Raji (cell line): Measurements from ENCODE around the gene FAM20C.

Experiments
- POLR2A ChIP-seq: IDR thresholded peaks from 2 replicates; pipeline ENCODE4 v1.6.1; 2011; ENCODE audit warnings: low read depth, low read length, control low read depth; ENCODE audit not compliant: insufficient read depth

The FAM20C gene

DNA sequence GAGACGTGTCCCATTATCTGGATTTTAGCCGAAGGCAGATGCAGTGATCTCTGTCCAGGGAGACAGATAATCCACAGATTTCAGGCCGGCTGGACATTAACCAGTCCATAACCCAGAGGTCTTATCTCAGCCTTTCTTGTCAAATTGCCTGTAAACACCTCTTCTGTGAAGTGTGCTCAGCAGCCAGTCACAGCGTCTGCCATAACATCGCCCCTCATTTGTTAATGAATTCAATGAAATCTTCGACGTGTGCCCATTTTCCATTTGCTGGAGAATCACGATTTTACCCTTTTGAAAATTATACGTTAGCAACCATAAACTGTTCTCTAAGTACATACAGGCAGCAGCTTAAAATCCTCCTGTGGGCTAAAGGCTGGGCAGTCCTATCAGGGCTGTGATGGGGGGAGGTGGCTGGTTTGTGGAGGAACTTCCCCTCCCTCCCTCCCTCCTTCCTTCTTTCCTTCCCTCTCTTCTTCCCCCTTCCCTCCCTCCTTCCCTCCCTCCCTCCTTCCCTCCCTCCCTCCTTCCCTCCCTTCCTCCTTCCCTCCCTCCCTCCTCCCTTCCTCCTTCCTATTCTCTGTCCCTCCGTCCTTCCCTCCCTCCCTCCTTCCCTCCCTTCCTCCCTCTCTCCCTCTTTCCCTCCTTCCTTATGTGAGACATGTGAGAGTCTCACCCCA is 26.6 kb upstream of the FAM20C start:
- no peak for TF ChIP-seq POLR2A

DNA sequence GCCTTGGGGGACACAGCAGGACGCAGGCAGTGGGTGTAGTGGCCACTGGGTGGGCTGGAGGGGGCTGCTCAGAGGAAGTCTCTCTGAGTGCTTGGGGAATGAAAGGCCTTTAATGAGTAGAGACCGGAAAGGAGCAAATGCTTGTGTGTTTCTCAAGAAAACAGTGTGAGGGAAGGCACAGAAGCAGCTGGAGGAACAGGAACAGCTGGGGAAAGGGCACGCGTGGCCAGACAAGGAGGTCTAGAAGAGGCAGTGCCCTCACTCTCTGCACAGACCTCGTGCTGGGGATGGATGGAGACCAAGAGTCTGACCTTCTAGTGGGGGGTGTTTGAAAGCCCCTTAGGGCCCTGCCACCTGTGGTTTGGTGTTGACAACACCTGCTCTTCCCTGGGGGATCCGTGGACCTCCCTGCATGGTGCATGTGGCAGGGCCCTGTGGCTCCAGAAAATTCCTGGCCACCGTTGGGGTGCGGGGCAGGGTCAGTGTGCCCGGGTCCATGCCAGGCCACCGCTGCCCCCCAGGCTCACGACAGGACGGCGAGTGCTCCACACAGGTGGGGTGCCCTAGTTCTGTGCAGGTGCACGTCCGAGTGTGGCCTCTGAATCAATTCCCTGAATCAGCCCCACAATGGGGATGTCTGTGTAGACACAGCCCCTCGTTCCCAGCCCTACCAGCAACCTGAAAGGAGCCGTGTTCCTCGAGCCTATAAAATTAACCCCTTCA is 25.9 kb upstream of the FAM20C start:
- TF ChIP-seq POLR2A = no peak

DNA sequence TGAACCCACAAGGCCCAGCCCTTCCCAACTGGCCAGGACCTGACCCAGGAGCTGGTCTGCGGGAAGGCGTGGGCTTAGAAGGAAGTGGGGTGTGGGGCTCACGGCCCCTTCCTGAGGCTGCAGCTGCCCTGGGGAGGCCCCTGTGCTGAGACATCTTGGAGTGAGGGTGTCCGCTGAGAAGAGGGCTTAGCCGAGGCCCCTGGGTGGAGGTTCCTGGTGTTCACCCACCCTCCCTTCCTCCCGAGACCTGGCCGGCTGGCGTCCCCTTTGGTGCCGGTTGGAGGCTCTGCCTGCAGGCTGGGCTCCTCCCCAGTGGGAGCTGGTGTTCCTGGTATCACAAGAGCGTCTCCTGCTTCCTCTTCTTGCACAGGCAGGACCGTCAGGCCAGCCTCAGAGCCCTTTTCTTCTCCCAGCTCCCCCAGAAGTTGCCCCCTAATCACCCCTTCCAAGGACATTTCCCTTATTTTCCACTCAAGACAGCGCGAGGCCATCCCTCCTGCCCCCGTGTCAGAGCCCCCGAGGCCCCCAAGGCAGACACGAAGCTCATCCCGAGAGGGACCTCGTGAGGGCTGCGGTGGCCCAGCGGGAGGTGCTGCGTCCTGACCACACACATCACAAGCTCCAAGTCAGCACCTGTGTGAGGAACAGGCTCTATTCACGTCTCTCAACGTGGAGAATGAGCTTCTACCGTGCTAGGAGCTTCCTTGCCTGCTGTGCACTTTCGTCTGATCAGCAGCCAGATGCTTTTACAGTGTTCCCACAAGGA is 25.1 kb upstream of the FAM20C start:
- no peak for TF ChIP-seq POLR2A

DNA sequence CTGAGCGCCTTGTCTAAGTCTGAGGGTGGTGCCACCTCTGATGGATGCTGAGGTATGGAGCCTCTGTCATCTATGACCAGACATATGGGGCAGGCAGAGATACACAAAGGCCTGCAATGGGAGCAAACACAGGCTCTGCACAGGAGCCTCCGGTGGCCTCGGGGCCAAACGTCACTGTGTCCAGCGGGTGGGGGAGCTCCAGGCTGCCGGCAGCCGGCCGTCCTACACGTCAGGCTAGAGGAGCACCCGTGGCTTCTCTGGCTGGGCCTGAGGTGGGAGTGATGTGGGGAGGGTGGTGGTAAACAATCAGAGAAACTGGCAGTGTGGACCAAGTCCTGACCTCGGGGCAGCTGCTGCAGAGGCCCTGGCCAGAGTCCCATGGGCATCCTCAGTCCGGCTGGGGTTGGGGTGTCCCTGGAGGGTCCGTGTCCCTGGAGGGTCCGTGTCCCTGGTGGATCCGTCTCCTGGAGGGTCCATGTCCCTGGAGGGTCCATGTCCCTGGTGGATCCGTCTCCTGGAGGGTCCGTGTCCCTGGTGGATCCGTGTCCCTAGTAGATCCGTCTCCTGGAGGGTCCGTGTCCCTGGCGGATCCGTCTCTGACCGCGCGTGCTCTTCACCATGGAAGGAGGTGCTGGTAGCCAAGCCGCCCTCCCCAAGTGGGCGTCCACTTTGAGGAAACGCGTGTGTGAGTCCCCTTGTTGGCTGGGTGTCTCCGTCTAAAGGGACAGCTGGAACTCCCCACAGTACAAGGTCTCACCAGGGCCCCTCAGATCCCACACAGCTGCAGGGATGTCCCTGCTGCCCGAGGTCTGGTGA is 24.2 kb upstream of the FAM20C start:
- no peak for TF ChIP-seq POLR2A

DNA sequence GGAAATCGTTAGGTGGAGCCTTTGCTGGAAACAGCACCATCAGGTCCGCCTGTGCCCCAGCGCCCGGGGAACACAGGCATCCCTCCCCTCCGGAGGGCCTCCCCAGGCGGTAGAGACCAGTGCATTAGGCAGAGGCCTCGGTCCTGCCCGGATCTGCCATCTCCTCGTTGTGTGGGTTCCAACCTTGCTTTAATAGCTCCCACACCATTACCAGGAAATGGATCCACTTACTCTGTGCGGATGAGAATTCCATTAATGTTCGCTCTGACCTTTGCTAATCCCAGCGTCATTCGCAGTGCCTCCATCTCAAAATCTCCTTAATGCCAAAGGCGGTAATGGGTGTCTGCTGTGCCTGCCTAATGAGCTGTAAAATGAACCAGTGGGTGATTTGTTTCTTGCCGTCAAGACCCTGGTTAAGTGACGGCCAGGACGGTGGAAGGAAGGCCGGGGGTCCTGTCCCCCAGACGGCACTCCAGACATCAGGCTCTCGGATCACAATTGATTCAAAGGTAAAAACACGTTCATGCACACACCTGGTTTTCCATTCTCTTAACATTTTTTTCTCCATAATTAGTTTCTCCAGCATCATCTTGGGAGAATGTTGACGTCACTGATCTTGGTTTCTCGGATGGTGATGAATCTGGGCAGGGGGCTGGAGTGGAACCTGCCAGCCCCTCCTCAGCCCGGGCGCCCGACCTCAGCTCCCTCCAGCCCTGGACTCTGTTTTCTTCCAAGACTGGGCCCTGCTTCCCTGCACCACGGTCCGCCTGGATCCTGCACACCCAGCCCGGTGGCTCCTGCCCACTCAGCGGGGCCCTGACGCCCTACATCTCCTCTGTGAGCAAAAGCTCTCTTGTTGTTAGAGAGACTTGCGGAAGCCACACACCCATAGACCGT is 22.8 kb upstream of the FAM20C start:
- no peak for TF ChIP-seq POLR2A

DNA sequence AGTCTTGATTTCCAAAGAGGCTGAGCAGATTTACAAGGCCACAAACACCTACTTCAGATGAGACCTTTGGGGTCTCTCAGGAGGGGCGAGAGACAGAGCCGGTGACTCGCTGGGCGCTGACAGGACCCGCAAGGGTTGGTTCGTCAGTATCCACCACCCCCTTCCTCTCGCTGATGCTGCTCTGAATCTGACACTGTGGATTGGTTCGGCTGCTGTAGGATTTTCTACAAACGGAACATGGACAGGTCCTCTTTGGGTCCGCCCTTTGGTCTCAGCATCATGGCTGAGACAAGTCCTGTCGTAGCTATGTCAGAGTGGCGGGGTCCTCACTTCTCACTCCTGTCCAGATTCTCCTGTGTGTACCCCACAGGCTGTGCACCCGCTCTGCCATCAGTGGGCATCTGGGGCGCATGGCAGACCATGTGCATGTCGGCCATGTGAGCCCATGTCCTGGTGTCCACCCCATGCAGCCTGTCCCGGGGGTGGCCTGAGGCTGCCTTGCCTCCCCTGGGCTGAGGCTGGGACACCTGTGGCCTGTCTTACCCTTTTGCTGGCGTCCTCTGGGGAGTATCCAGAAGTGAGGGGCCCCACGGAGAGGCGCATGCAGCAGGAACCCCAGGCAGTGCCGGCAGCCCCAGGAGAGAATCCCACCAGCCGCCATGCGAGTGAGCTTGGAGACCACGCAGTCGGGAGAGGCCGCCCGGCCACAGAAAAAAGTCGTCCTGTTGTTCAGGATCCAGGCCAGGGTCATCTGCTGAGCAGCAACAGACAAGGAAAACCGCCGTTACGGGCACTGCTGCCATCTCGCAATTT is 21.6 kb upstream of the FAM20C start:
- no peak for TF ChIP-seq POLR2A

DNA sequence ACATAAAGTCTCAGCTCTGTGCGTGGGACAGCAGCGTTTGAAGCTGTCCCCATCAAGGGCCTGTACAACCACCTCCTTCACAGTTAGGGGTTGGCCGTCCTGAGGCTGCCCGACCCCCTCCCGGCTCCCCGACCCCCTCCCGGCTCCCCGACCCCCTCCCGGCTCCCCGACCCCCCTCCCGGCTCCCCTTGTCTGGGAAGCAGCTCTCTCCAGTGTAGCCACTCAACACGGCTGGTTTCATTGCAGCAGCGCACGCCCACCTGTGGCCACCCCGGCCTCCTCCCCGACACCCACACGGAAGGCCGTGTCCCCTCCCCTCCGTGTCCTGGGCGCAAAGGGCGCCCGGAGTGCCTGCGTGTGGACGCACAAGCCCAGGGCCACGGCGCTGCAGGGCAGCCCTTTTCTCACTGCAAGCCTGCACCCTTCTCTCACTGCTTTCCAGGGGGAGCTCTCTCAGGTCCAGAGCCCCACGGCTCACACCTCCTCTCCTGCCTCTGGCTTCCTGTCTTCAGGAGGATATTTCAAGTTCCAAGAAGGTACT is 20.9 kb upstream of the FAM20C start:
- no peak for TF ChIP-seq POLR2A

DNA sequence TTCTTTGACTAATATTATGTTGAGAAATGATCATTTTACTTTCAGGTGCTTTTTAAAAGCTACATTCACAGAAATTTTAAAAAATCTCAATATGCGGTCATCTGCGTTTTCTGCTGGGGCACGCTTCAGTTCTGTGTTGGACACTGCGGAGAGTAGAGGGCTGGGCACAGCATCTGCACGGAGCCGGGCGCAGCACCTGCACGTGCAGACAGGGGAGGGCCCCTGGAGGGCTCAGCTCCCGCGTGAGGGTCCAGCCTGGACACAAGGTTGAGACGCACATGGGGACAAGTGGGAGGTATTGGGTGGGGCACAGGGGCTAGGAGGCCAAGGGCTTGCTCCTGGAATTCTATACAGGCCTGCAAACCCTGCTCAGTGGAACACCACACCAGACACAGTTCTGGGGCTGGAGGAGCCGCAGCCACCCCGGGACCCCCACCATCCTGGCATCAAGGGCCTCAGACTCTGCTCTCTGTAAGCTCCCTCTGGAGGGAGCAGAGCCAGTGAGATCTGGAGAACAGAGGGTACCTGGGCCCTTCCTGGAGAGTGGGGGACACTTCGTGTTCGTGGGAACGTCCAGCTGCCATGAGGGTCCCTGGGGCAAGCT is 20.4 kb upstream of the FAM20C start:
- TF ChIP-seq POLR2A = no peak

DNA sequence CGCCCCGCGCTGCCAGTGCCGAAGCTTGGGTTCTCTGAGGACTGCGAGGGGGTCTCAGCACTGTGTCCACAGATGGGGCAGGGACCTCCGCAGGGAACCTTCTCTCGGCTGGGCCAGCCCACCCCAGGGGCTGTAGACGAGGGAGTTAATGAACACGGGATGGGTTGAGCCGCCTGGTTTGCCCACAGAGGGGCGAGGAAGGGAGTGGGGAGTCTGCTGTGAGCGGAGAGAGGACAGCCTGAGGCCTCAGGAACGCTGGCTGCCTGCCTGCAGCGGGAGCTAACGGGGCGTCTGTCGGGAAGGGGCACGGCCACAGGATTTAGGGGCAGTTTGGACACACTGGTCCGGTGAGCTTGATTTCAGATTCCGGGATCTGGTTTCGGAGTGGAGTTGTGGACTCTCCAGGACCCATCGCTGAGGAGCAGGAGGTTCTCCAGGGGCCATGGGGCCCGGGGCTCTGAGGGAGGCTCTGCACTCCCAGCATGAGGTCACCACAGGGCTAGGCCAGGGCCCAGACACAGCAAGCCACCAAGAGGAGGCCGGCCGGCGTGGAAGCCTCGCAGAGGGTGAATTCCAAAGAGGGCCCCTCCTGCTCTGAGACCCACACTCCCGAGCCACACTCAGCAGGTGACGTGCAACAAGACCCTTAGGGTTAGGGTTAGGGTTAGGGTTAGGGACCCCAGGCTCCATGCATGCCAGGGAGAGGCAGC is 19.0 kb upstream of the FAM20C start:
- TF ChIP-seq POLR2A = no peak

DNA sequence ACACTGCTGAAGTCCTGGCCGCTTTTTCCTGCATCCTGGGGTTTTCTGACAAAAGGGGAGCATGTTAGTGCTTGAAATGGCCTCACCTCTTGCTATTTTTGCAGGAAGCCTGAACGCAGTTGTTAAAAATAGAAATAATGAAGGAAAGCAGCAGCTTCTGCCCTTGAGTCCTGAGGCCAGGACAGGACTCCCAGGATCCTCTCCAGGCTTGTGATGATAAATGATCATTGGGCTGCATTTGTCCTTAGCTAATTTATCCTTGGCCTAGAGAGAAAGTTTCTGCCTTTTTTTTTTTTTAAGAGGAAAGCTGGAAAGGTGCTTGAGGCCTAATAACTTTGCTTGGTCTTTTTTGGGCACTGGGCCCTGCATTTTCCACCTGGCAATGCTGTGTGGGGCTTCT is 17.7 kb upstream of the FAM20C start:
- no peak for TF ChIP-seq POLR2A

DNA sequence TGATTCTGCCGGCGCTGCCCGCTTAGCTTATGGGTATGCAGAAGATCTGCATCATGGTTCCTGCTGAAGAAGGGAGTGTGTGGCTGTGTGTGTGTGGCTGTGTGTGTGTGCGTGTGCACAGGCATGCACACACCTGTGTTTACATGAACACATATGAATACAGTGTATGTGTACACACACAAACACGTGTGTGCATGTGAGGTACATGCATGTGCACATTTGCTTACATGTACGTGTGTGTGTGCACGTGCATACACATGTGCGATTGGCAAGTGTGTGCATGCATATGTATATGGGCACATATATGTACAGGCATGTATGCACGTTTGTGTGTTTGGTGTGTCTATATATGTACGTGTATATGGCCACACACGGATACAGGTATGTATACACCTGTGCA is 16.4 kb upstream of the FAM20C start:
- no peak for TF ChIP-seq POLR2A

DNA sequence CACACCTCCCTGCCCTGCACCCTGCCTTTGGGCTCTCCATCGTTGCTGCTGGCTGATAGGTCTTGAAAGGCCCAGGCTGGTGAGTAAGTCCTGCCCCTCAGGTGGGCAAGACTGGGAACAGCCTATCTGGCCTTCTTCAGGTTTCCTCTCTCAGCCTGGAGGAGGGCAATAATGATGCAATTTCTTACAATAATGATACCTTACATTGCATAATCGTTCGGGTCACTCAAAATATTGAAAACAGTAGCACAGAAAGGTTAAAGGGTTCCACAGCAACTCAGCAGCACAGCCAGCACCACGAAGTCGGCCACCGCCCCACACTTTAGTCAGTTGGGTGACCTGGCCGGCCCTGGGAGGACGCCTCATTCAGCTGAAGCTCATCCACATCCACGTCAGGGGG is 16.0 kb upstream of the FAM20C start:
- no peak for TF ChIP-seq POLR2A
